ENCODE results near the gene ODAPH. TPM values are rescaled to one million over a fixed set of nuclear protein-coding genes. Genes with fewer than 3 reads are reported as not detected.

Gene ODAPH
- polyA plus RNA-seq, 1 of the 3 experiments (the other 2 are of a cell fraction): 0.03 TPM

GRCh38 chr4:75514131-75514948, 41.5 kb upstream of the ODAPH start, which contains the start of the genes RCHY1 and THAP6:
RCHY1 (minus strand) TSS chr4:75514403; CDS start chr4:75514286, 117 bp downstream.
THAP6 (plus strand) TSS chr4:75514473; CDS start chr4:75515453, 980 bp downstream.
- H4K20me1 ChIP-seq (ENCODE audit: insufficient read depth): no peaks in the 10 kb centered on the region
- CTCF ChIA-PET: interaction anchor here (1.1 to 1.9 kb wide), 6 partner anchors 13 to 210 kb away, joined by 3 to 7 read pairs (median 4); partner anchors contain the start of gene USO1
- peak within 1 kb of the TSS; percentile 87 for H3K4me2 ChIP-seq
- no peak for TF ChIP-seq SMC3 (IDR thresholded peaks at IDR 0.05; ENCODE audit: low read depth, low read length)
- no peak for TF ChIP-seq MEF2A (IDR thresholded peaks at IDR 0.05; ENCODE audit: borderline replicate concordance, low read depth)
- TF ChIP-seq CHD2 (IDR thresholded peaks at IDR 0.05; ENCODE audit: low read length, partially characterized antibody): peak; percentile 65
- TF ChIP-seq TAF1 (IDR thresholded peaks at IDR 0.05; ENCODE audit: borderline replicate concordance, low read depth, low read length): peak; percentile 94
- peak; percentile 77 for TF ChIP-seq USF2 (IDR thresholded peaks at IDR 0.05; ENCODE audit: borderline replicate concordance, low read depth, low read length)
- peak; percentile 24; the same call in 1 of the 2 replicates for TF ChIP-seq SIN3A (IDR thresholded peaks at IDR 0.05; ENCODE audit: borderline replicate concordance, low read depth, low read length)
- peak; percentile 83 for TF ChIP-seq TEAD4 (IDR thresholded peaks at IDR 0.05; ENCODE audit: borderline replicate concordance, insufficient read depth)
- no peak for TF ChIP-seq FOXM1 (IDR thresholded peaks at IDR 0.05; ENCODE audit: low read depth)
- peak; percentile 95 for TF ChIP-seq YY1 (IDR thresholded peaks at IDR 0.05; ENCODE audit: low read depth)
- TF ChIP-seq ZBTB33 (IDR thresholded peaks at IDR 0.05; ENCODE audit: borderline replicate concordance, low read depth): no peak
- TF ChIP-seq CTCF (IDR thresholded peaks at IDR 0.05): no peak
- TF ChIP-seq MXI1 (IDR thresholded peaks at IDR 0.05; ENCODE audit: low read depth, low read length): peak; percentile 82
- TF ChIP-seq NRF1 (IDR thresholded peaks at IDR 0.05; ENCODE audit: low read depth, low read length): peak; percentile 28; the same call in 1 of the 2 replicates
- peak; percentile 96 for TF ChIP-seq GABPA (IDR thresholded peaks at IDR 0.05; ENCODE audit: low read depth)
- peak; percentile 9; the same call in 1 of the 2 replicates for TF ChIP-seq RFX5 (IDR thresholded peaks at IDR 0.05; ENCODE audit: low read length)
- TF ChIP-seq GATA2 (CRISPR knock-in tag; IDR thresholded peaks at IDR 0.05): no peak; the same call in 1 of the 2 replicates
- no peak for TF ChIP-seq NFIC (IDR thresholded peaks at IDR 0.05; ENCODE audit: borderline replicate concordance)
- TF ChIP-seq USF1 (IDR thresholded peaks at IDR 0.05; ENCODE audit: borderline replicate concordance, low read depth): peak; percentile 98
- TF ChIP-seq TCF12 (IDR thresholded peaks at IDR 0.05): peak; percentile 36; the same call in 1 of the 2 replicates
- peak; percentile 97 for TF ChIP-seq POLR2AphosphoS5 (IDR thresholded peaks at IDR 0.05; ENCODE audit: low read depth, low read length)
- peak; percentile 95 for TF ChIP-seq ELF1 (IDR thresholded peaks at IDR 0.05)
- TF ChIP-seq, protein P1, sequence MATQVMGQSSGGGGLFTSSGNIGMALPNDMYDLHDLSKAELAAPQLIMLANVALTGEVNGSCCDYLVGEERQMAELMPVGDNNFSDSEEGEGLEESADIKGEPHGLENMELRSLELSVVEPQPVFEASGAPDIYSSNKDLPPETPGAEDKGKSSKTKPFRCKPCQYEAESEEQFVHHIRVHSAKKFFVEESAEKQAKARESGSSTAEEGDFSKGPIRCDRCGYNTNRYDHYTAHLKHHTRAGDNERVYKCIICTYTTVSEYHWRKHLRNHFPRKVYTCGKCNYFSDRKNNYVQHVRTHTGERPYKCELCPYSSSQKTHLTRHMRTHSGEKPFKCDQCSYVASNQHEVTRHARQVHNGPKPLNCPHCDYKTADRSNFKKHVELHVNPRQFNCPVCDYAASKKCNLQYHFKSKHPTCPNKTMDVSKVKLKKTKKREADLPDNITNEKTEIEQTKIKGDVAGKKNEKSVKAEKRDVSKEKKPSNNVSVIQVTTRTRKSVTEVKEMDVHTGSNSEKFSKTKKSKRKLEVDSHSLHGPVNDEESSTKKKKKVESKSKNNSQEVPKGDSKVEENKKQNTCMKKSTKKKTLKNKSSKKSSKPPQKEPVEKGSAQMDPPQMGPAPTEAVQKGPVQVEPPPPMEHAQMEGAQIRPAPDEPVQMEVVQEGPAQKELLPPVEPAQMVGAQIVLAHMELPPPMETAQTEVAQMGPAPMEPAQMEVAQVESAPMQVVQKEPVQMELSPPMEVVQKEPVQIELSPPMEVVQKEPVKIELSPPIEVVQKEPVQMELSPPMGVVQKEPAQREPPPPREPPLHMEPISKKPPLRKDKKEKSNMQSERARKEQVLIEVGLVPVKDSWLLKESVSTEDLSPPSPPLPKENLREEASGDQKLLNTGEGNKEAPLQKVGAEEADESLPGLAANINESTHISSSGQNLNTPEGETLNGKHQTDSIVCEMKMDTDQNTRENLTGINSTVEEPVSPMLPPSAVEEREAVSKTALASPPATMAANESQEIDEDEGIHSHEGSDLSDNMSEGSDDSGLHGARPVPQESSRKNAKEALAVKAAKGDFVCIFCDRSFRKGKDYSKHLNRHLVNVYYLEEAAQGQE (IDR thresholded peaks at IDR 0.05; ENCODE audit: low read depth, low read length): no peak
- no peak for TF ChIP-seq EZH2phosphoT487 (IDR thresholded peaks at IDR 0.05; ENCODE audit: borderline replicate concordance, low read depth)

More at GRCh38 chr4:75514131-75514948, 41.5 kb upstream of the ODAPH start, which contains the start of the genes RCHY1 and THAP6:
- DNase-seq: peak; percentile 90
- H3K9me2 ChIP-seq: no peaks in the 10 kb centered on the region
- no peaks in the 10 kb centered on the region for H3F3A ChIP-seq (replicated peaks; ENCODE audit: insufficient read depth)
- POLR2A ChIA-PET: interaction anchor here (0.7 to 1.4 kb wide), 6 partner anchors 9 to 210 kb away, joined by 3 to 6 read pairs (median 4); partner anchors contain the start of gene USO1
- peaks cover 60% of the 10 kb centered on the region for H3K79me2 ChIP-seq (ENCODE audit: insufficient read depth)
- peak within 1 kb of the TSS; percentile 83 for H3K9ac ChIP-seq
- under 1% methylated on average over 26 of the region's 61 CpGs for WGBS (ENCODE audit: low lambda C conversion rate)
- H3K36me3 ChIP-seq (replicated peaks in 1 of 2; ENCODE audit: control insufficient read depth in 1 of 2, insufficient read depth in 2 of 2, low read length in 1 of 2): peaks cover 29 to 37% of the 10 kb centered on the region in 2 experiments
- H3K27me3 ChIP-seq (ENCODE audit: insufficient read depth): no peaks in the 10 kb centered on the region
- H3K27ac ChIP-seq (ENCODE audit: low read depth in 2 of 2, low read length in 1 of 2): peak within 1 kb of the TSS; percentile 91 to 99
- peaks cover 0 to 7% of the 10 kb centered on the region in 2 experiments; a peak in 2 of 4 replicates for H3K4me1 ChIP-seq (ENCODE audit: control insufficient read depth in 1 of 2, insufficient read depth in 2 of 2, low read depth in 1 of 2, low read length in 1 of 2)
- H2AFZ ChIP-seq (ENCODE audit: low read depth): peak within 1 kb of the TSS; percentile 98
- H3K9me3 ChIP-seq: no peaks in the 10 kb centered on the region
- peak within 1 kb of the TSS; percentile 90 to 93 for H3K4me3 ChIP-seq (ENCODE audit: low read depth in 2 of 2, low read length in 1 of 2)
